T-helper 2 cell treated with Interferon-gamma antibody and Interleukin-4, amounts not matched to agents 100 ng/mL and 5 ng/mL, for 36 hours (primary cell): Measurements from ENCODE around the gene TRRAP. TPM values are rescaled to one million over a fixed set of nuclear protein-coding genes. Genes with fewer than 3 reads are reported as not detected.
"Not testable (repeated sequence)": the region's sequence is repeated elsewhere in the genome, so short reads cannot be mapped to it uniquely, and the experiment has no call there.

Source experiments
- intact Hi-C: fragments of 100-400 bp; cut with micrococcal nuclease; formaldehyde crosslinking; loops from one replicate; pipeline ENCODE4 v1.15.1; 2023
- total RNA-seq: library from RNA; stranded (reverse); gene quantifications from 2 replicates; pipeline ENCODE4 v1.2.3, GENCODE V29; 2022

Gene TRRAP
- total RNA-seq = 56.8 and 62.4 TPM in 2 replicates

DNA sequence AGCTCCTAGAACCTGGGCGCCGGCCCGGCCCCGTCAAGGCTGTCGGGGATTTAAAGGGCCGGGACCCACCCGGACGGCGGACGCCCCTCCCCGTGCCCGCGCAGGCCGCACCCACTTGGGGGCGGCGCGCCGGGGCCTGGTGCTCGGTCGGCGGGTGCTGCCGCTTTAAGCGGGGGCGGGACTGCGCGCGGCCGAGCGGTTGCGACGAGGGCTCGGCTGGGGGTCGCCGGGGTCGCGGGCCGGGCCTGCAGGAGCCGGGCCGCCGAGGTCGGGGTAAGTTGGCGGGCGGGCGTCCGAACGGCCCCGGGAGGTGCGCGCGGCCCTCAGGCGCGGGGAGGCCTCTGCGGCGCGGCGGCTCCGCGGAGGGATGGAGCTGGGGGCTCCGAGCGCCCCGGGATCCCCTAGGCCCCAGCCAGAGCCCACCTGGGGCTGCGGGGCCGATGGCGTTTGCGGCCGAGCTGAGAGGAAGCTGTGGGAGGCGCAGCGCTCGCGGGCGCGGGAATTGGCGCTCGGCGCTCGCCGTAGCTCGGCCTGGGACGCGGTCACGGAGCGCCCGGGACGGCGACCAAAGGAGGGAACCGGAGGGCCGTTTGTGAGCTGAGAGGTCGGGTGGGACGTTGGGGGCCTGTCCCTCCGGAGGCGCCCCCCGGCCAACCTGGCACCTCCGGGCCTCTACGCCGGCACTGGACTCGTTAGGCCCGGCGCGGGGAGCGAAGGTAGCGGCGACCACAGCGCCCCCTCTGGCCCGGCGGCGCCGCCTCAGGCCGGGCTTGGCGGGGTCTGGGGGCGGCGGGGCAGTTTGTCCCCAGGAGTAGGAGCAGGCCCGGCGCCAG is at the start of gene TRRAP:
Gene TRRAP (plus strand): TSS at position 168 of the 833 bp plus-strand sequence. CDS start 2,619 bp downstream, outside the sequence.
- intact Hi-C loops = loop anchor here (1.0 to 10.0 kb wide), 4 partner anchors 8 to 597 kb away; partner anchors contain the start of genes ARPC1A, BRI3, SMURF1 and TMEM130

- intact Hi-C loops = no loop called here
Observed at GRCh38 chr7:98830972-98831548, 47.3 kb upstream of the TRRAP start.

DNA sequence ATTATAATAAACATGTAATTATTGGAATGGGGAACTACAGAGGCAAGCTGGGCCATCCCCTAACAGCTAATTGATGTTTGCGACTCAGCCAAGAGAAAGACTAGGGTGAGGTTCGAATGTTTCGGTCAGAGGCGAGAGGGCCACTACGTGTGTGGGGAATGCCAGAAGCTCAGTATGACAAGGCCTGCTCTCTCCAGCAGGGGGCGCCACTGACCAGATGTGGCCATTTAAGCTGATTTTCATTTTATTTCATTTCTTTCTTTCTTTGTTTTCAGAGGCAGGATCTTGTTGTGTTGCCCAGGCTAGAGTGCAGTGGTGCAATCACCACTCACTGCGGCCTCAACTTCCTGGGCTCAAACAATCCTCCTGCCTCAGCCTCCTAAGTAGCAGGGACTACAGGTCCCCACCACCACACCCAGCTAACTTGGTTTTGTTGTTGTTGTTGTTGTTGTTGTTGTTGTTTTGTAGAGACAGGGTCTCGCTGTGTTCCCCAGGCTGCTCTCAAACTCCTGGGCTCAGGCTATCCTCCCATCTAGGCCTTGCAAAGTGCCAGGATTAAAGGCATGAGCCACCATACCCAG is 46.6 kb upstream of the TRRAP start:
- intact Hi-C loops = no loop called here

DNA sequence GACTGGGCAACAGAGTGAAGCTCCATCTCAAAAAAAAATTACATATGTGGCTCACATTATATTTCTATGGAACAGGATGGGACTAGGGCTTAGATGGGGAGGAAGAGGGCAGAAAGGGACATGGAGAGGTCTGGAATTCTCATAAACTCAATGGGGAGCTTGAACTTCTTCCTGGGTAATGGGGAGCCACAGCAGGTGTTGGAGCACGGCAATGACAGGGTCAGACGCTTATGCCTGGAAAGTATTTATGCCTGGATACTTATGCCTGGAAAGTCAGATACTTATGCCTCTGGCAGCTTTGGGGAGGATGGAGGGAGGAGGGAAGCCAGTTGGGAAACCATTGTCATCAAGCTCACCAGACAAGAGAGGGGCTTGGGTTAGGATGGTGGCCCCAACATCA is 45.3 kb upstream of the TRRAP start:
- intact Hi-C loops = no loop called here

DNA sequence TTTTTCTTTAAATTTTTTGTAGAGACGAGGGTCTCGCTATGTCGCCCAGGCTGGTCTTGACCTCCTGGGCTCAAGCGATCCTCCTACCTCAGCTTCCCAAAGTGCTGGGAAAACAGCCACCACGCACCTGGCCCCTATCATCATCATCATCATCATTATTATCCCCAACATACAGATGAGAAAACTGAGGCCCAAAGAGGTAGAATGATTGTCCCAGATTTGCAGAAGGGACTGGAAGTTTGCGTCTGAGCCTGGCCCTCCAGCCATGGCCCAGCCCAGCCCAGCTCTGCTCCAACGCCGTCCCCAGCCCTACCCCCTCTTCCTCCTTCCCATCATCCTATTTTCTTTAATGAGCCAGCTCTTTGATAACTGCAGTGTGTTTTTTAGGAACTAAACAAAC is 43.4 kb upstream of the TRRAP start:
- intact Hi-C loops = no loop called here

GRCh38 chr7:98836811-98837629 is 41.3 kb upstream of the TRRAP start:
- intact Hi-C loops = no loop called here

DNA sequence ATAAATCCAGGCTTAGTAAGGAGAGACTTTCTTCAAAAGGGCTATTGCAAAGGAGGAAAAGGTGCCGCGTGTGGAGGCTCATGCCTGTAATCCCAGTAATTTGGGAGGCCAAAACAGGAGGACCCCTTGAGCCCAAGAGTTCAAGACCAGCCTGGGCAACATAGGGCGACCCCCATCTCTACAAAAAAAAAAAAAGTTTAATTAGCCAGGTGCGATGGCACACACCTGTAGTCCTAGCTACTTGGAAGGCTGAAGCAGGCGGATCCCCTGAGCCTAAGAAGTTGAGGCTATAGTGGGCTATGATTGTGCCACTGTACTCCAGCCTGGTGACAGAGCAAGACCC is 40.7 kb upstream of the TRRAP start:
- intact Hi-C loops = no loop called here

- intact Hi-C loops = no loop called here
Observed at GRCh38 chr7:98840096-98840495, 38.2 kb upstream of the TRRAP start.

GRCh38 chr7:98840722-98841121 is 37.6 kb upstream of the TRRAP start:
- intact Hi-C loops = loop anchor here (1.0 kb wide), 1 partner anchor 407 kb away; no protein-coding TSS in a partner anchor

DNA sequence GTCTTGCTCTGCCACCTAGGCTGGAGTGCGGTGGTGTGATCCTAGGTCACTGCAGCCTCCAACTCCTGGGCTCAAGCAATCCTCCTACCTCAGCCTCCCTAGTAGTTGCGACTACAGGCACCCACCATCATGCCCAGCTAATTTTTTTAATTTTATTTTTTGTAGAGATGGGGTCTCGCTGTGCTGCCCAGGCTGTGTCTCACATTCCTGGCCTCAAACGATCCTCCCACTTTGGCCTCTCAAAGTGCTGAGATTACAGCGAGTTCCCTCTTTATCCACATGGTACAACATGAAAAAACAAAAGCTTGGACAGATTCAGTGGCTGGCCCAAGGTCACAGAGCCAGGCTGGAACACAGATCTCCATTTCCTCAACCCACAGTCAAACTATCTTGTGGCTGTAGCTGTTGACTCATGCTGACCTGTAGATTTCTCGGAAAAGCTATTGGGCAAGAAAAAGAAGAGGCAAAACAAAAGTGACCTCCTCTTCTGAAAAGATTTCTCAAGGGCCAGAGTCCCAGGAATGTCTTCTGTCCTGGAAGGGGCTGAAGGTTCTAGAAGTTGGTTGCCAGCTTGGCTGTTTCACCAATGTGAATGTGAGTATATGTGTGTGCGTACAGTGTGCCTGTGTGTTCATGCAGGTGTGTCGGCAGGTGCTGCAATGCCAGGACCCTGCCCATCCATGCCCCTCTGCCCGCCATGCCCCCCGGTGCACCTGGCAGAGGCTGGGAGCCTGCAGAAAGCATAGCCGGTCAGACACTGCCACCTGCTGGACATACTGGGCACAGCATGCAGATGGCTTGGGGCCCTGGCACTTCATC is 36.9 kb upstream of the TRRAP start:
- intact Hi-C loops = loop anchor here (1.0 kb wide), 1 partner anchor 408 kb away; no protein-coding TSS in a partner anchor

DNA sequence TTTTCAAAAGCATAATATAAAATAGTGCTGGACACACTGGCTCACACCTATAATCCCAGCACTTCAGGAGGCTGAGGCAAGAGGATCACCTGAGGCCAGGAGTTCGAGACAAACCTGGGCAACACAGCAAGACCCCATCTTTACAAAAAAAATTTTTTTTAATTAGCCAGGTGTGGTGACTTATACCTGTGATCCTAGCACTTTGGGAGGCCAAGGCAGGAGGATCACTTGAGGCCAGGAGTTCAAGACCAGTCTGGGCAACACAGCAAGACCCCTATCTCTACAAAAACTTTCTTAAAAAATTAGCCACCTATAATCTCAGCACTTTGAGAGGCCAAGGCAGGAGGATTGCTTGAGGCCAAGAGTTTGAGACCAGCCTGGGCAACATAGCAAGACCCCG is 35.8 kb upstream of the TRRAP start:
- intact Hi-C loops = not testable (repeated sequence)

- intact Hi-C loops = no loop called here
Observed at GRCh38 chr7:98848918-98849317, 29.4 kb upstream of the TRRAP start.

- intact Hi-C loops = no loop called here
Observed at GRCh38 chr7:98852826-98853225, 25.5 kb upstream of the TRRAP start.

DNA sequence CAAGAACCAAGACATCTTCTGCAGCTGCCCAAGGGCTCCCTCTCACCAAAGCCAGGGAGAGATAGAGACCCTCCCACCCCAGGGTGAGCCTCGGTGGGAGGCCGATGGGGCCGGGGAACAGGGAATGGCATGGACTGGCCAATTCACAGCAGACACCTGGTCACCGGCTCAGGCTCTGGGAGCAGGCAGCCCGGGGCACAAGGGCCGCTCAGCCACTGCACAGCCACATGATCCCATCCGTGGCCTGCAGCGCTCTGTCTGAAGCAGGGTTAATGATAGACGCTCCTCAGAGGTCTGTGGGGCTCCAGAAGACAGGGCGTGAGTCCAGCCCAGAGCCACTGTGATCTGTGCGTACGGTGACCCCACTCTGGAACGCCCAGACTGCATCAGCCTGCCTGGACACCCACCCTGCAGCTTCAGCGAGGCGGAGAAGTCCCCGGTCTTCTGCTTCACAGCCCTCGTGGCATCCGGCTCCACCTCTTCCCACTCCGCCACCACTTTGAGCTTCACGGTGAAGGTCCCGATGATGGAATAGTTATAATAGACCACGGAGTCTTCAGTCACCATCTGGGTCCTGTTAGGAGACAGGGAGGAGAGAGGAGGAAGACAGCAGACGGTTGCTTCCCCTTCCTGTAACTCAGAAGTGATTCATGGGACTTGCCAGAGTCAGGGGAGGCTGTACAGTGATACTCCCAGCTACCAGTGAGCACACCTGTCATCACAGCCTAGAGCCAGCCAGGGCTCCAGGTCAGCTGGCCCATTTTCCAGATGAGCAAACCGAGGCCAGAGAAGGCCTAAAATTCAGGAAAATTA is 22.5 kb upstream of the TRRAP start:
- intact Hi-C loops = no loop called here

- intact Hi-C loops = no loop called here
Observed at GRCh38 chr7:98860071-98860470, 18.3 kb upstream of the TRRAP start.

DNA sequence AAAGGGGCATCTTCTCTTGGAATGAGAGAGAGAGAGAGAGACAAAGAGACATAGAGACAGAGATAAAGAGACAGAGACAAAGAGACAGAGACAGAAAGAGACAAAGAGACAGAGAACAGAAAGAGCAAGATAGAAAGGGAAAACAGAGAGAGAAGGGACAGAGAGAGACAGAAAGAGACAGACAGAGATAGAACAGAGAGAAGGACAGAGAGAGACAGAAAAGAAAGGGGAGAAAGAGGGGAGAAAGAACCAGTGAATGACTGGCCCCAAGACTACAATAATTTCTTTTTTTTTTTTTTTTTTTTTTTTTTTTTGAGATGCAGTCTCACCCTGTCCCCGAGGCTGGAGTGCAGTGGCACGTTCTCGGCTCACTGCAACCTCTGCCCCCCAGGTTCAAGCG is 16.1 kb upstream of the TRRAP start:
- intact Hi-C loops = no loop called here

GRCh38 chr7:98862716-98863420 is 15.5 kb upstream of the TRRAP start:
- intact Hi-C loops = no loop called here

DNA sequence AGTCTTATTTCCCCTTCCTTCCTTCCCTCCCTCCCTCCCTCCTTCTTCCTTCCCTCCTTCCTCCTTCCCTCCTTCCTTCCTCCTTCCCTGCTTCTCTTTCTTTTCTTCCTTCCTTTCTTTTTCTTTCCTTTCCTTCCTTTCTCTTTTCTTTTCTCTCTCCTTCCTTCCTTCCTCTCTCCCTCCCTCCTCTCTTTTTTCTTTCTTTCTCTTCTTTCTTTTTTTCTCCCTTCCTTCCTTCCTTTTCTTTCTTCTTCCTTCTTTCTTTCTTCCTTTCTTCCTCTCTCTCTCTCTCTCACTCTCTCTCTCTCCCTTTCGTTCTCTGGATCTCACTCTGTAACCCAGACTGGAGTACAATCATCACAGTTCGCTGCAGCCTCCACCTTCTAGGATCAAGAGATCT is 14.7 kb upstream of the TRRAP start:
- intact Hi-C loops = no loop called here

- intact Hi-C loops = no loop called here
Observed at GRCh38 chr7:98864731-98865453, 13.4 kb upstream of the TRRAP start.
